Measurements from ENCODE around the gene BBOX1. TPM values are rescaled to one million over a fixed set of nuclear protein-coding genes. Genes with fewer than 3 reads are reported as not detected.

BBOX1 gene
- total and polyA plus RNA-seq, 3 experiments from 2014 or later, result not detected

DNA sequence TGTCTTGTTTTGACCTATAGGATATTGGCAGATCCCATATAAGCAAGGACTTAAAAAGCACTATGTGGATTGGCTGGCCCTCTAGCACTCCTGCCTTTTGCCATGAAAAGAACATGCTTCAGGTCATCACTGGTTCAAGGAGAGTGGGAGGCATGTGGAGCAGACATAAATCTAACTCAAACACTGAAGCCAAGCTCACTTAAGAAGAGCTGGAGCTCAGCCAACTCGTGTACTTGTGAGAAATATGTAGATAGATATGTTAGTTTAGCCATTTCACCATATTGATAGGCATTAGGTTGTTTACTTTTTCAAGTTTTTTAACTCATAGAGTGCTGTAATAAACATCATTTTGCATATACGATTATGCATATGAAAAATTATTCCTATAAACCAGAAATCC is 19.9 kb upstream of the BBOX1 start:
- Mint-ChIP-seq H3K36me3 (no peaks in the 10 kb centered on the region), H3K9me3 (peaks cover 0 to 10% (median 3%) of the 10 kb centered on the region in 5 donors), H3K4me1 (no peaks in the 10 kb centered on the region), H3K4me3 (no peak overlapping the region), H3K27me3 (no peaks in the 10 kb centered on the region), H3K27ac (no peak overlapping the region)
- no peaks in the 10 kb centered on the region for H3K36me3 ChIP-seq (ENCODE audit: insufficient read depth, low read length)
- H3K27me3 ChIP-seq (ENCODE audit: insufficient read depth, low read length, poor library complexity, severe bottlenecking), result no peaks in the 10 kb centered on the region
- H3K9me3 ChIP-seq (ENCODE audit: low read length), result no peaks in the 10 kb centered on the region
- H3K4me3 ChIP-seq (ENCODE audit: low read length), result no peak overlapping the region
- POLR2A ChIA-PET, result no interaction called here
- CTCF ChIA-PET, result no interaction called here
- H3K27ac ChIP-seq (ENCODE audit: low read depth, low read length), result no peak overlapping the region
- no peaks in the 10 kb centered on the region for H3K4me1 ChIP-seq (ENCODE audit: insufficient read depth, low read length)
- DNase-seq, result no peak

DNA sequence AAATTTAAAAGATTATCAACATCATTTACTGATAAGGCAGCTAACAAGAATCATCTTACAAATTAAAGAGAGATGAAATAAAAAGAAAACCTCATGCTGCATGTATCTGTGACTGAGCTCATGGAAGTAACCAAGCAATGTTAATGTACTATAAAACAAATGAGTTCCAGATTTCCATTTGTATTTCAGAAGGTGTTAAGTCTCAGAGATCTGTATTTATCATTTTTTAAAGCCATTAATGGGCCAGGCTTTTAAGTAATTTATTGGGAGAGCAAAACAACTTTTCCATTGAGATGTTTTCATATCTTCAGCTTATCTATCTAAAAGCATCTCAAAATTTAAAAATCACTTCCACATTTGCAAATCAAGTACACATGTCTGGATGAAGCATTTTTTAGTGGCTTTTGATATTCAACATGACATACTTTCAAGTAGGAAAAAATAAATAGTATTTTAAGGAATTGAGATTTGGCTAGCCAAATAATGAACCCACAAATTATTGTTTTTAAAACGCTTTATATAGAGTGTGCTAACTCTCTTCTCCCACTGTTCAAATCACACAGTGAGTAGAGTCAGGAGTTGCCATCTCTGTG is 17.9 kb upstream of the BBOX1 start:
- ChIA-PET POLR2A (no interaction called here), CTCF (no interaction called here)
- Mint-ChIP-seq H3K27ac (no peak overlapping the region), H3K9me3 (peaks cover 0 to 10% (median 6%) of the 10 kb centered on the region in 5 donors), H3K36me3 (no peaks in the 10 kb centered on the region), H3K27me3 (no peaks in the 10 kb centered on the region), H3K4me1 (no peaks in the 10 kb centered on the region), H3K4me3 (no peak overlapping the region)
- H3K4me3 ChIP-seq (ENCODE audit: low read length), result no peak overlapping the region
- no peaks in the 10 kb centered on the region for H3K36me3 ChIP-seq (ENCODE audit: insufficient read depth, low read length)
- H3K9me3 ChIP-seq (ENCODE audit: low read length), result no peaks in the 10 kb centered on the region
- H3K27ac ChIP-seq (ENCODE audit: low read depth, low read length), result no peak overlapping the region
- DNase-seq, result no peak
- no peaks in the 10 kb centered on the region for H3K27me3 ChIP-seq (ENCODE audit: insufficient read depth, low read length, poor library complexity, severe bottlenecking)
- H3K4me1 ChIP-seq (ENCODE audit: insufficient read depth, low read length), result no peaks in the 10 kb centered on the region

- Histone ChIP-seq H3K36me3 (ENCODE audit: insufficient read depth, low read length) (no peaks in the 10 kb centered on the region), H3K9me3 (ENCODE audit: low read length) (no peaks in the 10 kb centered on the region), H3K27me3 (ENCODE audit: insufficient read depth, low read length, poor library complexity, severe bottlenecking) (no peaks in the 10 kb centered on the region), H3K27ac (ENCODE audit: low read depth, low read length) (no peak overlapping the region), H3K4me1 (ENCODE audit: insufficient read depth, low read length) (no peaks in the 10 kb centered on the region), H3K4me3 (ENCODE audit: low read length) (no peak overlapping the region)
- POLR2A ChIA-PET, result no interaction called here
- H3K4me1 Mint-ChIP-seq, result no peaks in the 10 kb centered on the region
- peak overlapping the region in 1 of 7 donors; percentile 63 for H3K4me3 Mint-ChIP-seq
- CTCF ChIA-PET, result no interaction called here
- no peak overlapping the region for H3K27ac Mint-ChIP-seq
- DNase-seq, result no peak
- H3K27me3 Mint-ChIP-seq, result no peaks in the 10 kb centered on the region
- peaks cover 0 to 13% (median 6%) of the 10 kb centered on the region in 5 donors for H3K9me3 Mint-ChIP-seq
- no peaks in the 10 kb centered on the region for H3K36me3 Mint-ChIP-seq
These were observed 15.8 kb upstream of the BBOX1 start for GRCh38 chr11:27024865-27025264.

GRCh38 chr11:27025312-27025955 is 15.2 kb upstream of the BBOX1 start:
- CTCF ChIA-PET, result no interaction called here
- Mint-ChIP-seq H3K27me3 (no peaks in the 10 kb centered on the region), H3K4me3 (no peak overlapping the region), H3K36me3 (no peaks in the 10 kb centered on the region), H3K9me3 (peaks cover 0 to 13% (median 5%) of the 10 kb centered on the region in 5 donors), H3K4me1 (no peaks in the 10 kb centered on the region), H3K27ac (no peak overlapping the region)
- no peaks in the 10 kb centered on the region for H3K9me3 ChIP-seq (ENCODE audit: low read length)
- no peaks in the 10 kb centered on the region for H3K36me3 ChIP-seq (ENCODE audit: insufficient read depth, low read length)
- no peak overlapping the region for H3K27ac ChIP-seq (ENCODE audit: low read depth, low read length)
- POLR2A ChIA-PET, result no interaction called here
- no peak overlapping the region for H3K4me3 ChIP-seq (ENCODE audit: low read length)
- DNase-seq, result no peak
- no peaks in the 10 kb centered on the region for H3K27me3 ChIP-seq (ENCODE audit: insufficient read depth, low read length, poor library complexity, severe bottlenecking)
- H3K4me1 ChIP-seq (ENCODE audit: insufficient read depth, low read length), result no peaks in the 10 kb centered on the region

GRCh38 chr11:27025957-27026733 is 14.5 kb upstream of the BBOX1 start:
- Mint-ChIP-seq H3K27me3 (no peaks in the 10 kb centered on the region), H3K9me3 (peaks cover 0 to 13% (median 5%) of the 10 kb centered on the region in 5 donors), H3K27ac (no peak overlapping the region), H3K36me3 (no peaks in the 10 kb centered on the region), H3K4me3 (no peak overlapping the region), H3K4me1 (no peaks in the 10 kb centered on the region)
- Histone ChIP-seq H3K36me3 (ENCODE audit: insufficient read depth, low read length) (no peaks in the 10 kb centered on the region), H3K4me1 (ENCODE audit: insufficient read depth, low read length) (no peaks in the 10 kb centered on the region), H3K27me3 (ENCODE audit: insufficient read depth, low read length, poor library complexity, severe bottlenecking) (no peaks in the 10 kb centered on the region), H3K9me3 (ENCODE audit: low read length) (no peaks in the 10 kb centered on the region), H3K27ac (ENCODE audit: low read depth, low read length) (no peak overlapping the region), H3K4me3 (ENCODE audit: low read length) (no peak overlapping the region)
- POLR2A ChIA-PET, result no interaction called here
- CTCF ChIA-PET, result no interaction called here
- DNase-seq, result no peak

DNA sequence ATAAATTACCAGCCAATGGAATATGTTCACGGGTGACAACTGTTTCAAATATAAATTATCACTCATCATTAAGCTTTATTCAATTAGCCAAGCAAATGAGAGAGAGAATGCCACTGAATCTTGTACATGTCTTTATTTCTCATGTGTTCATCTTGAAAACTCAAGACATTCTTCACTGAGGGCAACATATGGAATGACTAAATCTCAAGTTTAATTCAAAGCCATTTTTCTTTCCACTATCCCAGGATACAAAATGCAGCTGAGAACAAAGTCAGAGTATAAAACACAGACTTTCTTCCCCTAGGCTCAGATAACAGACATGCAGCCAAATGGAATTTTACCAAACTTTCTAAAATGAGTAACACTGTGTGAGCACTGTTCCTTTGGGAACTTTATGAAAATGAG is 12.1 kb upstream of the BBOX1 start:
- CTCF ChIA-PET, result no interaction called here
- DNase-seq, result no peak
- Mint-ChIP-seq H3K9me3 (peaks cover 2 to 16% (median 10%) of the 10 kb centered on the region in 5 donors), H3K4me3 (no peak overlapping the region), H3K36me3 (no peaks in the 10 kb centered on the region), H3K27me3 (no peaks in the 10 kb centered on the region), H3K4me1 (no peaks in the 10 kb centered on the region), H3K27ac (no peak overlapping the region)
- H3K4me3 ChIP-seq (ENCODE audit: low read length), result no peak overlapping the region
- no peaks in the 10 kb centered on the region for H3K9me3 ChIP-seq (ENCODE audit: low read length)
- no peaks in the 10 kb centered on the region for H3K27me3 ChIP-seq (ENCODE audit: insufficient read depth, low read length, poor library complexity, severe bottlenecking)
- no peaks in the 10 kb centered on the region for H3K4me1 ChIP-seq (ENCODE audit: insufficient read depth, low read length)
- H3K27ac ChIP-seq (ENCODE audit: low read depth, low read length), result no peak overlapping the region
- no peaks in the 10 kb centered on the region for H3K36me3 ChIP-seq (ENCODE audit: insufficient read depth, low read length)
- POLR2A ChIA-PET, result no interaction called here

- no peak overlapping the region for H3K4me3 Mint-ChIP-seq
- CTCF ChIA-PET, result no interaction called here
These were observed 10.6 kb upstream of the BBOX1 start for GRCh38 chr11:27029966-27030365.

GRCh38 chr11:27031754-27032153 is 8.9 kb upstream of the BBOX1 start:
- Mint-ChIP-seq H3K9me3 (peaks cover 5 to 27% (median 11%) of the 10 kb centered on the region in 5 donors), H3K27ac (no peak overlapping the region), H3K36me3 (no peaks in the 10 kb centered on the region), H3K4me3 (no peak overlapping the region), H3K4me1 (no peaks in the 10 kb centered on the region), H3K27me3 (no peaks in the 10 kb centered on the region)
- POLR2A ChIA-PET, result no interaction called here
- Histone ChIP-seq H3K4me3 (ENCODE audit: low read length) (no peak overlapping the region), H3K4me1 (ENCODE audit: insufficient read depth, low read length) (no peaks in the 10 kb centered on the region), H3K27me3 (ENCODE audit: insufficient read depth, low read length, poor library complexity, severe bottlenecking) (no peaks in the 10 kb centered on the region), H3K27ac (ENCODE audit: low read depth, low read length) (no peak overlapping the region), H3K36me3 (ENCODE audit: insufficient read depth, low read length) (no peaks in the 10 kb centered on the region), H3K9me3 (ENCODE audit: low read length) (no peaks in the 10 kb centered on the region)
- DNase-seq, result no peak
- CTCF ChIA-PET, result interaction anchor here (1.4 kb wide), 1 partner anchor 10 kb away, joined by 3 read pairs; no protein-coding TSS in a partner anchor

More at GRCh38 chr11:27029966-27030365, 10.6 kb upstream of the BBOX1 start:
- Mint-ChIP-seq H3K27me3 (no peaks in the 10 kb centered on the region), H3K36me3 (no peaks in the 10 kb centered on the region), H3K9me3 (peaks cover 5 to 23% (median 13%) of the 10 kb centered on the region in 5 donors), H3K4me1 (no peaks in the 10 kb centered on the region), H3K27ac (no peak overlapping the region)
- no peak overlapping the region for H3K27ac ChIP-seq (ENCODE audit: low read depth, low read length)
- POLR2A ChIA-PET, result no interaction called here
- no peak for DNase-seq
- H3K4me3 ChIP-seq (ENCODE audit: low read length), result no peak overlapping the region
- no peaks in the 10 kb centered on the region for H3K9me3 ChIP-seq (ENCODE audit: low read length)
- H3K4me1 ChIP-seq (ENCODE audit: insufficient read depth, low read length), result no peaks in the 10 kb centered on the region
- H3K27me3 ChIP-seq (ENCODE audit: insufficient read depth, low read length, poor library complexity, severe bottlenecking), result no peaks in the 10 kb centered on the region
- H3K36me3 ChIP-seq (ENCODE audit: insufficient read depth, low read length), result no peaks in the 10 kb centered on the region

All from CD8-positive, alpha-beta memory T cell (primary cell).